Bronchial epithelial cell (primary cell): ENCODE results near the gene GMPR2. TPM values are rescaled to one million over a fixed set of nuclear protein-coding genes. Genes with fewer than 3 reads are reported as not detected.
A peak's percentile ranks its signal among the peaks of the same experiment; 100 is the strongest.

Experiments used
- DNase-seq: peaks from one replicate; pipeline ENCODE4 v3.0.0-alpha.2; 2010; ENCODE audit warnings: low read depth
- FAIRE-seq: peaks from 2 replicates; lab custom pipeline; 2011; peaks lifted over from hg19 to GRCh38; lab: Jason Lieb, UNC
- H3K27me3 ChIP-seq: 2 replicates; pipeline ENCODE4 v1.5.1; 2011; ENCODE audit warnings: low read length; ENCODE audit not compliant: control insufficient read depth, insufficient read depth
- H3K36me3 ChIP-seq: 2 replicates; pipeline ENCODE4 v1.5.1; 2011; ENCODE audit warnings: low read length; ENCODE audit not compliant: control insufficient read depth, insufficient read depth
- H3K4me3 ChIP-seq: 2 replicates; pipeline ENCODE4 v1.5.1; 2011; ENCODE audit warnings: mild to moderate bottlenecking, low read depth, low read length, control low read depth
- CTCF ChIP-seq: IDR thresholded peaks from 2 replicates; pipeline ENCODE4 v1.5.1; 2011; ENCODE audit warnings: mild to moderate bottlenecking, moderate library complexity, low read length, control low read depth, inconsistent platforms; ENCODE audit not compliant: insufficient read depth, severe bottlenecking
- total RNA-seq: library from RNA; depleted of rRNA; stranded (reverse); fragments of >200 nt; gene quantifications from 2 replicates; pipeline ENCODE4 v1.2.1, GENCODE V29; 2014

GMPR2 gene
- total RNA-seq, 1 donor from 2014 or later, result 98.7 TPM

- no peak for TF ChIP-seq CTCF
- DNase-seq, result no peak
- Histone ChIP-seq H3K4me3 (no peak overlapping the region), H3K27me3 (no peaks in the 10 kb centered on the region), H3K36me3 (peaks cover 47% of the 10 kb centered on the region)
- FAIRE-seq, result no peak
These were observed 24.2 kb downstream of the GMPR2 start for GRCh38 chr14:24256960-24257359.

- no peaks in the 10 kb centered on the region for H3K27me3 ChIP-seq
- FAIRE-seq (no peak), DNase-seq (no peak)
- H3K4me3 ChIP-seq, result no peak overlapping the region
- peaks cover 42% of the 10 kb centered on the region for H3K36me3 ChIP-seq
- TF ChIP-seq CTCF, result no peak
These were observed 25.4 kb downstream of the GMPR2 start for GRCh38 chr14:24258119-24258518.

- Histone ChIP-seq H3K4me3 (no peak overlapping the region), H3K27me3 (no peaks in the 10 kb centered on the region), H3K36me3 (peaks cover 38% of the 10 kb centered on the region)
- no peak for TF ChIP-seq CTCF
- FAIRE-seq, result no peak
- DNase-seq, result no peak
These were observed 26.0 kb downstream of the GMPR2 start for GRCh38 chr14:24258548-24259265.

GRCh38 chr14:24259282-24260025 lies 26.7 kb downstream of the GMPR2 start:
- Histone ChIP-seq H3K4me3 (no peak overlapping the region), H3K36me3 (peaks cover 32% of the 10 kb centered on the region), H3K27me3 (no peaks in the 10 kb centered on the region)
- DNase-seq, result peak; percentile 48
- TF ChIP-seq CTCF, result no peak
- no peak for FAIRE-seq

- FAIRE-seq, result no peak
These were observed 27.5 kb downstream of the GMPR2 start for GRCh38 chr14:24260026-24260779.

More at GRCh38 chr14:24260026-24260779, 27.5 kb downstream of the GMPR2 start:
- Histone ChIP-seq H3K36me3 (peaks cover 25% of the 10 kb centered on the region), H3K27me3 (no peaks in the 10 kb centered on the region), H3K4me3 (no peak overlapping the region)
- DNase-seq, result no peak
- no peak for TF ChIP-seq CTCF
